ENCODE measurements around the gene CRTAC1.

Gene CRTAC1

GRCh38 chr10:97904576-97904975 is 125.8 kb downstream of the CRTAC1 start:
- H3K4me3 ChIP-seq: no peak overlapping the region
- TF ChIP-seq Cebpa-rat (IDR thresholded peaks at IDR 0.05): no peak
- H3K27me3 ChIP-seq: peaks cover 0 to 20% (median 12%) of the 10 kb centered on the region in 11 experiments; a peak in 12 of 22 replicates
- H4K20me1 ChIP-seq: peaks cover 0 to 6% (median 0%) of the 10 kb centered on the region in 11 experiments; a peak in 3 of 22 replicates
- no peaks in the 10 kb centered on the region; a peak in 1 of 20 replicates for H3K4me1 ChIP-seq
- H3K27ac ChIP-seq: no peak overlapping the region
- no peaks in the 10 kb centered on the region for H3K36me3 ChIP-seq
- no peak overlapping the region for H3K4me2 ChIP-seq
- H3K9me3 ChIP-seq (replicated peaks in 1 of 11): no peaks in the 10 kb centered on the region
- no peak overlapping the region for H3K9ac ChIP-seq

- no peaks in the 10 kb centered on the region; a peak in 1 of 20 replicates for H3K4me1 ChIP-seq
- no peaks in the 10 kb centered on the region for H3K36me3 ChIP-seq
- no peak overlapping the region for H3K4me2 ChIP-seq
- no peak for TF ChIP-seq Cebpa-rat (IDR thresholded peaks at IDR 0.05)
- no peak overlapping the region for H3K9ac ChIP-seq
- no peaks in the 10 kb centered on the region for H3K9me3 ChIP-seq (replicated peaks in 1 of 11)
- no peak overlapping the region for H3K4me3 ChIP-seq
- H3K27ac ChIP-seq: no peak overlapping the region
- H4K20me1 ChIP-seq: peaks cover 0 to 6% (median 0%) of the 10 kb centered on the region in 11 experiments; a peak in 3 of 22 replicates
- H3K27me3 ChIP-seq: peaks cover 0 to 20% (median 12%) of the 10 kb centered on the region in 11 experiments; a peak in 12 of 22 replicates
Measured at GRCh38 chr10:97904018-97904381, 126.4 kb downstream of the CRTAC1 start.

DNA sequence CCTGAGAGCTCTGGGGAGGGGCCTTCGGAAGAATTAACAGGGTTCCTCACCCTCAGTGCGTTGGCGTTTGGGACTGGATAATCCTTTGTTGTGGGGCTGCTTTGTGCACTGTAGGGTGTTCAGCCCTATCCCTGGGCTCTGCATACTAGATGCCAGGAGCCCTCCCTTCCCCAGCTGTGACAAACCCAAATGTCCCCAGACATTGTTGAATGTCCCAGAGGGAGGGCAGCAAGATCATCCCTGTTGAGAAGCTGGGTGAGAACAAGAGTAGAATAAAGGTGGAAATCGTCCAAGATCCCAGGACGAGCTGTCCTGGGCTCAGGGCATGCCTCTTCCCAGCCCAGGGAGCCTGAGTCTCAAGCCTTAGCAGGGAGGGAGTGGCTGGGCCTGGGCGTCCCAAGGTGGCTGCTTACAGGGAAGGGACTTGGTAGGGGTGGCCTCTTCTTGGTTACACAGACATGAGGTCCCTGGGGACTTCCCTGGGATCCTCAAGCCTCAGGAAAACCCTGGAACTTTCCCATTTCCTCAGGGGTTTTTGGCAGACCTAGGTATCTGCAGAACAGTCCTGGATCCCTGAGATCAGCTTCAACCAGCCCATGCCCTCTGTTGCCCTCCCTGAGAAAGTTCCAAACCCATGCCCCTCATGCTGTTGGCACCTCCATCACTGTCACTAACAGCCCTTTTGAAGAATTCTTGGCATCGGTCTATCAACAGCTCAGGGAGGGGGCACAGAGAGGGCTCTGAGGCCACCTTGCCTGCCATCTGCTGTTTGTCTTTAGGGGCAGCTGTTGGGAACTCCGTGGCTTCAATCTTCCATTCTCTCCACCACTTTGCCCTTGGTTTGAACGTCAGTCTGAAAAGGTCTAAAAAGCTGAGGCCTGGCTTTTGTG is 127.0 kb downstream of the CRTAC1 start:
- Histone ChIP-seq H3K4me3 (no peak overlapping the region), H3K9me3 (replicated peaks in 1 of 11) (no peaks in the 10 kb centered on the region), H3K4me1 (no peaks in the 10 kb centered on the region; a peak in 1 of 20 replicates), H3K27me3 (peaks cover 0 to 20% (median 12%) of the 10 kb centered on the region in 11 experiments; a peak in 12 of 22 replicates), H3K36me3 (no peaks in the 10 kb centered on the region), H3K9ac (no peak overlapping the region), H4K20me1 (peaks cover 0 to 6% (median 0%) of the 10 kb centered on the region in 11 experiments; a peak in 3 of 22 replicates), H3K27ac (no peak overlapping the region), H3K4me2 (no peak overlapping the region)
- TF ChIP-seq Cebpa-rat (IDR thresholded peaks at IDR 0.05): no peak

DNA sequence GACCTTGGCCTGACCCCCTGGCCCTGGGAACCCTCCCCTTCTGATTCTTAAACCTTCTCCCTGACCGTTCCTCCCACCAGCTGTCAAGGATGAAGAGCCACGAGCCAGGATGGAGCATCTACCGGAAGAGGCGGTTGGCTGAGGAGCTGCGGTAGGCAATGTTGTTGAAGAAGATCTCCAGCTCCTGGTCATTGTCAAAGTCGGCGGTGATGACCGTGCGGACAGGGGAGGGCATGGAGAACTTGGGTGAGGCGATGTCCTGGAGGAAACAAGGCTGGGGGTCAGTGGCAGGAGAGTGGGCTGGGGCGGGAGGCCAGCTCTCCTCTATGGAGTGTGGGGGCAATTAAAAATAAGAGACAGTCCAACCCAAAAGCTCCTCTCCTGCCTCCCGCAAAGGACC is 129.0 kb downstream of the CRTAC1 start:
- Histone ChIP-seq H3K36me3 (no peaks in the 10 kb centered on the region), H4K20me1 (no peaks in the 10 kb centered on the region; a peak in 2 of 22 replicates), H3K9me3 (replicated peaks in 1 of 11) (no peaks in the 10 kb centered on the region), H3K9ac (no peak overlapping the region), H3K4me1 (peaks cover 0 to under 1% (median 0%) of the 10 kb centered on the region in 10 experiments; a peak in 2 of 20 replicates), H3K27me3 (peaks cover 0 to 13% (median 8%) of the 10 kb centered on the region in 11 experiments; a peak in 12 of 22 replicates), H3K27ac (no peak overlapping the region), H3K4me3 (no peak overlapping the region), H3K4me2 (no peak overlapping the region)
- TF ChIP-seq Cebpa-rat (IDR thresholded peaks at IDR 0.05): no peak

- no peaks in the 10 kb centered on the region for H3K36me3 ChIP-seq
- peaks cover 0 to 13% (median 8%) of the 10 kb centered on the region in 10 experiments; a peak in 8 of 20 replicates for H3K4me1 ChIP-seq
- no peak for TF ChIP-seq Cebpa-rat (IDR thresholded peaks at IDR 0.05)
- no peaks in the 10 kb centered on the region for H4K20me1 ChIP-seq
- no peak overlapping the region for H3K4me2 ChIP-seq
- H3K27me3 ChIP-seq: no peaks in the 10 kb centered on the region
- no peak overlapping the region for H3K27ac ChIP-seq
- no peaks in the 10 kb centered on the region for H3K9me3 ChIP-seq (replicated peaks in 1 of 11)
- H3K4me3 ChIP-seq: no peak overlapping the region
- H3K9ac ChIP-seq: no peak overlapping the region
Measured at GRCh38 chr10:97898429-97898828, 132.0 kb downstream of the CRTAC1 start.

GRCh38 chr10:97896756-97897358 is 133.6 kb downstream of the CRTAC1 start:
- Histone ChIP-seq H3K9ac (no peak overlapping the region), H3K27ac (no peak overlapping the region), H3K9me3 (replicated peaks in 1 of 11) (no peaks in the 10 kb centered on the region), H4K20me1 (no peaks in the 10 kb centered on the region), H3K4me2 (no peak overlapping the region), H3K36me3 (no peaks in the 10 kb centered on the region), H3K27me3 (no peaks in the 10 kb centered on the region), H3K4me3 (no peak overlapping the region), H3K4me1 (peaks cover 0 to 13% (median 8%) of the 10 kb centered on the region in 10 experiments; a peak in 8 of 20 replicates)
- no peak for TF ChIP-seq Cebpa-rat (IDR thresholded peaks at IDR 0.05)

GRCh38 chr10:97895915-97896314 is 134.5 kb downstream of the CRTAC1 start:
- no peaks in the 10 kb centered on the region; a peak in 1 of 22 replicates for H4K20me1 ChIP-seq
- no peak for TF ChIP-seq Cebpa-rat (IDR thresholded peaks at IDR 0.05)
- H3K4me2 ChIP-seq: peak overlapping the region in 8 of 11 experiments; percentile 4 to 48 (median 36); a peak in 11 of 22 replicates
- no peak overlapping the region for H3K27ac ChIP-seq
- no peaks in the 10 kb centered on the region for H3K27me3 ChIP-seq
- H3K36me3 ChIP-seq: no peaks in the 10 kb centered on the region
- H3K4me1 ChIP-seq: peaks cover 0 to 13% (median 8%) of the 10 kb centered on the region in 10 experiments; a peak in 8 of 20 replicates
- H3K9me3 ChIP-seq (replicated peaks in 1 of 11): no peaks in the 10 kb centered on the region
- no peak overlapping the region for H3K4me3 ChIP-seq
- no peak overlapping the region for H3K9ac ChIP-seq

GRCh38 chr10:97895084-97895483 is 135.3 kb downstream of the CRTAC1 start:
- TF ChIP-seq Cebpa-rat (IDR thresholded peaks at IDR 0.05): no peak
- no peaks in the 10 kb centered on the region for H3K36me3 ChIP-seq
- H3K9ac ChIP-seq: no peak overlapping the region
- H3K27me3 ChIP-seq: no peaks in the 10 kb centered on the region
- H3K4me1 ChIP-seq: peaks cover 0 to 13% (median 8%) of the 10 kb centered on the region in 10 experiments; a peak in 8 of 20 replicates
- H3K9me3 ChIP-seq (replicated peaks in 1 of 11): no peaks in the 10 kb centered on the region
- no peaks in the 10 kb centered on the region; a peak in 1 of 22 replicates for H4K20me1 ChIP-seq
- no peak overlapping the region for H3K27ac ChIP-seq
- H3K4me3 ChIP-seq: no peak overlapping the region
- H3K4me2 ChIP-seq: peak overlapping the region in 1 of 11 experiments; percentile 44; a peak in 2 of 22 replicates

GRCh38 chr10:97894092-97894491 is 136.3 kb downstream of the CRTAC1 start:
- Histone ChIP-seq H4K20me1 (no peaks in the 10 kb centered on the region; a peak in 1 of 22 replicates), H3K4me2 (no peak overlapping the region), H3K27me3 (no peaks in the 10 kb centered on the region), H3K9me3 (replicated peaks in 1 of 11) (no peaks in the 10 kb centered on the region), H3K36me3 (no peaks in the 10 kb centered on the region), H3K27ac (no peak overlapping the region), H3K4me3 (no peak overlapping the region), H3K4me1 (peaks cover 3 to 17% (median 9%) of the 10 kb centered on the region in 10 experiments; a peak in 9 of 20 replicates), H3K9ac (no peak overlapping the region)
- TF ChIP-seq Cebpa-rat (IDR thresholded peaks at IDR 0.05): no peak

All from BLaER1 treated with 17β-estradiol and CSF1 and Interleukin-3, amounts not matched to agents 10 nM and 100 nM (cell line).